Small intestine (tissue), 7 donors: ENCODE measurements around the gene CMTR1. TPM values are rescaled to one million over a fixed set of nuclear protein-coding genes. Genes with fewer than 3 reads are reported as not detected.

Source experiments
- DNase-seq, 2 donors: peaks; one replicate each; pipeline versions ENCODE4 v3.0.0 to v3.0.0-alpha.2; 2013
- FAIRE-seq: peaks from 2 replicates; lab custom pipeline; 2012; peaks lifted over from hg19 to GRCh38; lab: Jason Lieb, UNC
- H3K27ac ChIP-seq, 3 donors: one replicate each; pipeline ENCODE4 v1.5.1; 2013; ENCODE audit warnings: low read length in 2 of 3, mild to moderate bottlenecking in 2 of 3, control low read depth in 1 of 3, inconsistent platforms in 1 of 3, low read depth in 1 of 3, moderate library complexity in 1 of 3
- H3K27me3 ChIP-seq, 3 donors: one replicate each; pipeline ENCODE4 v1.6.1; 2013; ENCODE audit warnings: low read length in 3 of 3, inconsistent platforms in 1 of 3; ENCODE audit not compliant: control insufficient read depth in 3 of 3, insufficient read depth in 3 of 3
- H3K36me3 ChIP-seq, 3 donors: one replicate each; pipeline ENCODE4 v1.6.1; 2013; ENCODE audit warnings: low read length in 3 of 3, inconsistent platforms in 1 of 3, low read depth in 1 of 3, mild to moderate bottlenecking in 1 of 3, moderate library complexity in 1 of 3; ENCODE audit not compliant: control insufficient read depth in 3 of 3, insufficient read depth in 2 of 3
- H3K4me1 ChIP-seq, 3 donors: one replicate each; pipeline ENCODE4 v1.6.1; 2013; ENCODE audit warnings: low read length in 2 of 3, inconsistent platforms in 1 of 3, low read depth in 1 of 3, mild to moderate bottlenecking in 1 of 3, moderate library complexity in 1 of 3; ENCODE audit not compliant: control insufficient read depth in 3 of 3, insufficient read depth in 2 of 3
- H3K4me3 ChIP-seq, 3 donors: one replicate each; pipeline ENCODE4 v1.5.1; 2013; ENCODE audit warnings: low read length in 3 of 3, control low read depth in 1 of 3, inconsistent platforms in 1 of 3, low read depth in 1 of 3, mild to moderate bottlenecking in 1 of 3, moderate library complexity in 1 of 3
- H3K9me3 ChIP-seq, 2 donors: one replicate each; pipeline ENCODE4 v1.6.1; 2013; ENCODE audit warnings: low read depth in 1 of 2, low read length in 1 of 2; ENCODE audit not compliant: control insufficient read depth in 2 of 2, insufficient read depth in 1 of 2
- WGBS, 3 donors: extraction: QIAGEN DNeasy Blood & Tissue Kit; methylation state at CpG; one replicate each; pipeline ENCODE4 v1.1.7; 2013; 5-methylcytosine and 5-hydroxymethylcytosine counted together
- polyA plus RNA-seq, 4 donors: library from polyadenylated mRNA; stranded (reverse) in 3 of 4; unstranded in 1 of 4; fragments of 200-250 nt in 3 of 4; fragments of 120-200 nt in 1 of 4; gene quantifications; one replicate each; pipeline versions ENCODE4 v1.2.1 to v1.2.3, GENCODE V29; 2013
- donor health status: healthy with polysubstance abuse.
- donor health status: control.
- donor health status: control.
- donor health status: Bipolar disorder and iron deficiency.
- donor health status: healthy.

Gene CMTR1
- polyA plus RNA-seq, 4 donors = 10.8 to 28.7 (median 14.9) TPM

DNA sequence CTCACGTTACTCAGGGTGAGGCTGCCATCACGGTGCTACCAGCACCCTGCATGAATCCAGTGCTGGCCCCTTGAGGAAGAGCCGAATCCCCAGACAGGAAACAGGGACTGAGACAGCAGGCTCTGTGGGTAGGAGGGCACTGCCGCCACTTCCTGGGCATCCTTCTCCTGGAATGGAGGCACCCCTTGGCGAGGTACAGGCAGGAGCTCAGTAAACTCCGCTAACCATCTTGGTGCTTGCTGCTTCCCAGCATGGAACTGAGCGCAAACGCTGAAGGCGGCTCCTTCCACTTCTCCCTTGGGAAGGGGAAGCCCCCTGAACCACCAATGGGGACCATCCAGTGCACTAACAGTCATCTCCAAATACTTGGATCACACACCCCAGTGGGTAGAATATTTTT, 80.1 kb downstream of the CMTR1 start:
- no peak for FAIRE-seq

GRCh38 chr6:37513576-37513975, 80.6 kb downstream of the CMTR1 start:
- Histone ChIP-seq H3K27ac (no peak overlapping the region), H3K4me1 (peaks cover 0 to 19% (median 4%) of the 10 kb centered on the region in 3 donors), H3K4me3 (no peak overlapping the region), H3K27me3 (peaks cover 0 to 22% (median 0%) of the 10 kb centered on the region in 3 donors), H3K9me3 (no peaks in the 10 kb centered on the region), H3K36me3 (no peaks in the 10 kb centered on the region)
- WGBS, 3 donors = 60 to 77% (median 77%) methylated on average over 10 of the region's 10 CpGs
- FAIRE-seq (no peak), DNase-seq (no peak)

More for the DNA sequence above, 80.1 kb downstream of the CMTR1 start:
- H3K4me1 ChIP-seq = peaks cover 0 to 19% (median 4%) of the 10 kb centered on the region in 3 donors
- H3K27me3 ChIP-seq = peaks cover 0 to 22% (median 0%) of the 10 kb centered on the region in 3 donors
- H3K9me3 ChIP-seq = no peaks in the 10 kb centered on the region
- H3K4me3 ChIP-seq = no peak overlapping the region
- 56 to 71% (median 70%) methylated on average over 9 of the region's 9 CpGs for WGBS, 3 donors
- H3K27ac ChIP-seq = no peak overlapping the region
- DNase-seq = no peak
- no peaks in the 10 kb centered on the region for H3K36me3 ChIP-seq

GRCh38 chr6:37514321-37514771, 81.3 kb downstream of the CMTR1 start:
- H3K4me3 ChIP-seq = no peak overlapping the region
- FAIRE-seq = no peak
- WGBS, 3 donors = 53 to 70% (median 61%) methylated on average over 5 of the region's 5 CpGs
- H3K36me3 ChIP-seq = no peaks in the 10 kb centered on the region
- H3K27ac ChIP-seq = no peak overlapping the region
- peaks cover 0 to 3% of the 10 kb centered on the region in 2 donors for H3K9me3 ChIP-seq
- H3K4me1 ChIP-seq = peaks cover 0 to 19% (median 4%) of the 10 kb centered on the region in 3 donors
- DNase-seq = no peak
- H3K27me3 ChIP-seq = peaks cover 0 to 22% (median 0%) of the 10 kb centered on the region in 3 donors

DNA sequence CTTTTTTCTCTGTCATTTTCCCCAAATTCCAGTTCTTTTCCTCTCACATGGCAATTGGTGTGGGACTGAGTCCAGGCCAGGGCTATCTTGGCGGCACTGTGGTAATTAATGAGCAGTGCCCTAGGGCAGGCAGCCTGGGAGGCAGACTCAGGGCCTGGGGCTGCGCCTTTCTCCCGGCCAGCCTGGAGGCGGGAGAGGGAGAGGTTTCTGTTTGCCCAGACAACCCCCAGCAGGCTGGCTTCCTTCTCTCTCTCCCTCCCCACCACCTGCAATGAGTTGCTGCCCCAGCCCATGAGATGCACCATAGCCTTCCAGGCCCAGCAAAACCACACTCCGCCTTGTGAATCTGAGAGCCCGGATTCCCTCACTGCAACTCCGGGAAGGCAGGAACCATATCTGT, 81.8 kb downstream of the CMTR1 start:
- Histone ChIP-seq H3K9me3 (peaks cover 0 to 3% of the 10 kb centered on the region in 2 donors), H3K4me1 (peaks cover 0 to 19% (median 4%) of the 10 kb centered on the region in 3 donors), H3K4me3 (no peak overlapping the region), H3K27ac (no peak overlapping the region), H3K36me3 (no peaks in the 10 kb centered on the region), H3K27me3 (peaks cover 0 to 22% (median 0%) of the 10 kb centered on the region in 3 donors)
- DNase-seq = no peak
- FAIRE-seq = no peak
- 69 to 80% (median 76%) methylated on average over 7 of the region's 7 CpGs for WGBS, 3 donors

DNA sequence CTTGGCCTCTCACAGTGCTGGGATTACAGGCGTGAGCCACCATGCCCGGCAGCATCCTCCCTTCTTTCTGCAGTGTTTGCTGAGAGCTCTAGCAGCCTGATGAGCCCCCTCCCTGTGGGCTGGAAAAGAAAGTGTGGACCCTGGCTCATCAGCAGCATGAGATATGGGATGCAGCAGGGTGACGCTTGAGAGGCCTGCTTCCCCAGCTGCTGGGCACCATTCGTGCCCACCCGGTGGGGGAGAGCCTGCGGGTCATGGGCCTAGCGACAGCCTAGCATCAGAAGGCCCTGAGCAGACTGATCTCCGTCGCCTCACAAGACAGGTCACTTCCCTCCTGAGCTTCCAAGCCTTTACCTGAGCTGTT, 82.7 kb downstream of the CMTR1 start:
- DNase-seq = no peak
- peaks cover 0 to 3% of the 10 kb centered on the region in 2 donors for H3K9me3 ChIP-seq
- H3K27ac ChIP-seq = peak overlapping the region in 2 of 3 donors; percentile 65 to 80
- peaks cover 0 to 22% (median 0%) of the 10 kb centered on the region in 3 donors for H3K27me3 ChIP-seq
- no peak overlapping the region for H3K4me3 ChIP-seq
- H3K4me1 ChIP-seq = peaks cover 0 to 19% (median 4%) of the 10 kb centered on the region in 3 donors
- 38 to 67% (median 39%) methylated on average over 9 of the region's 9 CpGs for WGBS, 3 donors
- FAIRE-seq = no peak
- no peaks in the 10 kb centered on the region for H3K36me3 ChIP-seq

DNA sequence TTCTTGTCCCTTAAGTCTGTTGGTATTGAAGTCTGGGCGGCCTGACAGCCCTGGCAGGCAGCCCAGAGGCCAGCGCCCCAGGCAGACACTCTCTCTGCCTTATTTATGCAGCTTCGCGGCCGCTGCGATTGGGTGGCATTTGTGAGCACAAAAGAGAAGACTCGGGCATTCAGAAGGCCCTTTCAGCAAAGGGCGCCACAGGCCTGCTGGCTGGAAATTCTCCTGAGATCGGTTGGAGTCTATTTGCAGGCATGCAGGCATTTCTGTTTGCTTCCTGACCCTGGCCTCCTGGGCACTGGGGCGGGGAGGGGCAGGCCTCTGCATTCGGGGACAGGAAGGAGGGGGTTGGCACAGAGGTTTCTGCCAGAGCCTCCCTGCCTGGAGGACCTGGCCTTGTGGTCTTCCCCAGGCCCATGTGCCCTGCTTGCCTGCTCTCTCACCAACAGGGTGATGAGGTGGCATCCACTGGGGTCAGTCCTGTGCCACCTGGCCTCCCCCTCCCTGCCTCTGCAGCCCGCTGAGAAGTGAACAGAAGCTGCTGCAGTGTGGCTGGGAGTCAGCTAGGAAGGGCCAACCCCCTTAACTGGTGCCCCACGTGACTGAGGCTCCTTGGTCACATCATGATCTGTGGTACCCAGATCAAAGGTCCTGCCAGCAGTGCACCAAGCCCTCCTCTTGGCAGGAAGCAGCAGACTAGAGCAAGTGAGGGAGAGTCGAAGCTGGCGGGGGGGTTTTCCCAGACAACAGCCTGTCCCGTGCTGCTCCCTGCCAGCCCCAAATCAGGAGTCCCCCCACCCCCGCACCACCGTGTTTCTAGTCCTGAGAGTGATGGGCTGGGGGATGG, 83.3 kb downstream of the CMTR1 start:
- 10 to 21% (median 11%) methylated on average over 18 of the region's 18 CpGs for WGBS, 3 donors
- peak overlapping the region; percentile 22 to 80 (median 65) for H3K27ac ChIP-seq
- FAIRE-seq (no peak), DNase-seq (peak; percentile 85 to 94)
- peaks cover 0 to 22% (median 0%) of the 10 kb centered on the region in 3 donors for H3K27me3 ChIP-seq
- no peaks in the 10 kb centered on the region for H3K36me3 ChIP-seq
- peak overlapping the region in 1 of 3 donors; percentile 49 for H3K4me3 ChIP-seq
- H3K4me1 ChIP-seq = peaks cover 0 to 19% (median 4%) of the 10 kb centered on the region in 3 donors
- peaks cover 0 to 3% of the 10 kb centered on the region in 2 donors for H3K9me3 ChIP-seq

- 13 to 30% (median 13%) methylated on average over 15 to 16 of the region's 16 CpGs for WGBS, 3 donors
- FAIRE-seq = no peak
- Histone ChIP-seq H3K4me3 (peak overlapping the region in 1 of 3 donors; percentile 49), H3K4me1 (peaks cover 0 to 19% (median 4%) of the 10 kb centered on the region in 3 donors), H3K9me3 (peaks cover 0 to 3% of the 10 kb centered on the region in 2 donors), H3K36me3 (no peaks in the 10 kb centered on the region), H3K27me3 (peaks cover 0 to 18% (median 0%) of the 10 kb centered on the region in 3 donors), H3K27ac (peak overlapping the region; percentile 22 to 80 (median 65))
- DNase-seq = peak; percentile 31 to 34
These were observed 83.9 kb downstream of the CMTR1 start for GRCh38 chr6:37516920-37517405.

DNA sequence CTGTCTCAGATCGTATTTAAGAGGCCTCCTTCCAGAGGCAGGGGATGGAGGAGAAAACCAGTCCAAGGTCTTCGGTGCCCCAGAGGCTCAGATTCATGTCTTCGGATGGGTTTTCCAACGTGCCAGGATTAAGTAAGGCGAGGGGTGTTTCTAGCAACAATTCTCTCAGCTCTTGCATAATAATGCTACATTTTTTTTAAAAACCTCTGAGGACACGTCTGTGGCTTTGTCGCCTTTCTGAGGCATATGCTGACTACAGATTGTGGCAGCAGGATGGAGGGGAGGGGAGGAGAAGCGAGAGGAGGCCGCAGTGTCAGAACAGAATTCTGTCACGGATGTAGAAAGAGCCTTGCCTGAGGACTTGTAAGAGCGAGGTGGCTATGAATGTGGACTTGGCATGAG, 84.4 kb downstream of the CMTR1 start:
- FAIRE-seq (no peak), DNase-seq (peak in 1 of 2 donors; percentile 54)
- Histone ChIP-seq H3K27me3 (peaks cover 0 to 13% (median 0%) of the 10 kb centered on the region in 3 donors), H3K9me3 (peaks cover 0 to 3% of the 10 kb centered on the region in 2 donors), H3K36me3 (no peaks in the 10 kb centered on the region), H3K4me3 (peak overlapping the region in 1 of 3 donors; percentile 49), H3K27ac (peak overlapping the region in 2 of 3 donors; percentile 65 to 80), H3K4me1 (peaks cover 0 to 19% (median 4%) of the 10 kb centered on the region in 3 donors)
- WGBS, 3 donors = 57 to 64% (median 59%) methylated on average over 11 of the region's 11 CpGs
